Esophagus squamous epithelium (tissue), 5 donors: ENCODE measurements around the gene CEP20. TPM values are rescaled to one million over a fixed set of nuclear protein-coding genes. Genes with fewer than 3 reads are reported as not detected.
"Not testable (repeated sequence)": the region's sequence is repeated elsewhere in the genome, so short reads cannot be mapped to it uniquely, and the experiment has no call there.

Experiments
- DNase-seq: peaks from one replicate; lab custom pipeline; 2025; lab: John Stamatoyannopoulos, UW
- H3K27ac ChIP-seq, 4 donors: fragments of 200-600 bp; sonication (generic); one replicate each; pipeline ENCODE4 v1.5.1; 2016 to 2019; ENCODE audit warnings: mild to moderate bottlenecking in 1 of 4
- H3K27me3 ChIP-seq, 4 donors: fragments of 200-600 bp; sonication (generic); 1 replicate in 3 of 4; 2 replicates in 1 of 4; pipeline versions ENCODE4 v1.5.1 to v1.6.0; 2017 to 2021; ENCODE audit warnings: antibody characterized with exemption in 1 of 4
- H3K36me3 ChIP-seq, 3 donors: fragments of 200-600 bp; sonication (generic); one replicate each; pipeline ENCODE4 v1.5.1; 2016 to 2019
- H3K4me1 ChIP-seq, 3 donors: fragments of 200-600 bp; sonication (generic); one replicate each; pipeline ENCODE4 v1.5.1; 2017 to 2019
- H3K4me3 ChIP-seq, 4 donors: fragments of 200-600 bp; sonication (generic); 1 replicate in 3 of 4; 2 replicates in 1 of 4; pipeline ENCODE4 v1.5.1; 2016 to 2019; ENCODE audit warnings: mild to moderate bottlenecking in 2 of 4, moderate library complexity in 1 of 4
- H3K9me3 ChIP-seq, 3 donors: fragments of 200-600 bp; sonication (generic); one replicate each; pipeline ENCODE4 v1.5.1; 2016 to 2019
- CTCF ChIP-seq, 6 experiments: fragments of 450-650 bp in 4 of 6; fragments of 200-600 bp in 2 of 6; sonication (generic) in 2 of 6; IDR thresholded peaks; one replicate each; pipeline ENCODE4 v1.5.1; 2016 to 2019; ENCODE audit warnings: antibody characterized with exemption in 6 of 6, mild to moderate bottlenecking in 4 of 6, moderate library complexity in 4 of 6
- POLR2A ChIP-seq, 4 donors: fragments of 450-650 bp; IDR thresholded peaks; one replicate each; pipeline ENCODE4 v1.6.1; 2017; ENCODE audit warnings: antibody characterized with exemption in 4 of 4, mild to moderate bottlenecking in 4 of 4, moderate library complexity in 3 of 4
- WGBS, 2 donors: methylation state at CpG; one replicate each; pipeline ENCODE4 v1.1.5; 2018; 5-methylcytosine and 5-hydroxymethylcytosine counted together
- intact Hi-C: fragments of 100-400 bp; cut with DNase I; formaldehyde crosslinking; loops from one replicate; pipeline ENCODE4 v1.15.0; 2022
- total RNA-seq, 4 donors: library from RNA; depleted of rRNA; stranded (reverse); fragments of >200 nt; gene quantifications; one replicate each; pipeline ENCODE4 v1.1.0, GENCODE V29; 2016
- donor health status: DM: yes; HTN: yes; CAD: no.

The CEP20 gene
- total RNA-seq, 4 donors from 2014 or later = 36.1 to 74.3 (median 42.5) TPM

- DNase-seq = no peak
- peak overlapping the region; percentile 28 to 88 (median 76) for H3K27ac ChIP-seq
- H3K36me3 ChIP-seq = no peaks in the 10 kb centered on the region
- 47 to 53% methylated on average over 3 of the region's 3 CpGs for WGBS, 2 donors
- intact Hi-C loops = no loop called here
- TF ChIP-seq CTCF (IDR thresholded peaks at IDR 0.05) (no peak), POLR2A (IDR thresholded peaks at IDR 0.05) (no peak)
- no peaks in the 10 kb centered on the region for H3K9me3 ChIP-seq
- H3K4me1 ChIP-seq = peaks cover 12 to 22% (median 16%) of the 10 kb centered on the region in 3 donors
- H3K27me3 ChIP-seq = peaks cover 0 to 46% (median 5%) of the 10 kb centered on the region in 4 donors
- H3K4me3 ChIP-seq = peak overlapping the region; percentile 6 to 66 (median 38)
Measured at GRCh38 chr16:15854061-15854460, 34.3 kb downstream of the CEP20 start.

GRCh38 chr16:15853021-15853420, 35.4 kb downstream of the CEP20 start:
- H3K4me3 ChIP-seq = peak overlapping the region; percentile 0 to 66 (median 38)
- intact Hi-C loops = no loop called here
- no peak for DNase-seq
- WGBS, 2 donors = 66 to 67% methylated on average over 4 of the region's 4 CpGs
- H3K27ac ChIP-seq = peak overlapping the region; percentile 28 to 88 (median 76)
- H3K4me1 ChIP-seq = peaks cover 9 to 15% (median 11%) of the 10 kb centered on the region in 3 donors
- TF ChIP-seq POLR2A (IDR thresholded peaks at IDR 0.05) (no peak), CTCF (IDR thresholded peaks at IDR 0.05) (no peak)
- H3K36me3 ChIP-seq = no peaks in the 10 kb centered on the region
- H3K27me3 ChIP-seq = peaks cover 0 to 36% (median 5%) of the 10 kb centered on the region in 4 donors
- H3K9me3 ChIP-seq = no peaks in the 10 kb centered on the region

GRCh38 chr16:15850555-15850954, 37.8 kb downstream of the CEP20 start:
- intact Hi-C loops, DNase-seq, H3K36me3 ChIP-seq, H3K9me3 ChIP-seq, H3K4me1 ChIP-seq: not testable (repeated sequence)
- Histone ChIP-seq H3K4me3 (peak overlapping the region in 3 of 4 donors; percentile 36 to 66 (median 41)), H3K27ac (peak overlapping the region in 1 of 4 donors; percentile 23), H3K27me3 (peaks cover 0 to 11% (median 0%) of the 10 kb centered on the region in 4 donors)
- 74 to 95% methylated on average over 6 of the region's 6 CpGs for WGBS, 2 donors

GRCh38 chr16:15849209-15849981, 39.0 kb downstream of the CEP20 start:
- WGBS, 2 donors = 58 to 61% methylated on average over 9 to 12 of the region's 12 CpGs
- Histone ChIP-seq H3K4me3 (peak overlapping the region in 3 of 4 donors; percentile 36 to 66 (median 41)), H3K27ac (peak overlapping the region in 3 of 4 donors; percentile 6 to 55 (median 40)), H3K9me3 (no peaks in the 10 kb centered on the region), H3K27me3 (no peaks in the 10 kb centered on the region), H3K36me3 (no peaks in the 10 kb centered on the region), H3K4me1 (no peaks in the 10 kb centered on the region)
- intact Hi-C loops = no loop called here
- TF ChIP-seq CTCF (IDR thresholded peaks at IDR 0.05) (no peak), POLR2A (IDR thresholded peaks at IDR 0.05) (no peak)
- DNase-seq = no peak

GRCh38 chr16:15847611-15848175, 40.7 kb downstream of the CEP20 start:
- H3K27ac ChIP-seq = peak overlapping the region in 3 of 4 donors; percentile 11 to 55 (median 31)
- WGBS, 2 donors = 55 to 59% methylated on average over 9 of the region's 9 CpGs
- H3K9me3 ChIP-seq = no peaks in the 10 kb centered on the region
- intact Hi-C loops = no loop called here
- TF ChIP-seq CTCF (IDR thresholded peaks at IDR 0.05) = no peak
- no peak for TF ChIP-seq POLR2A (IDR thresholded peaks at IDR 0.05)
- no peaks in the 10 kb centered on the region for H3K27me3 ChIP-seq
- no peaks in the 10 kb centered on the region for H3K36me3 ChIP-seq
- DNase-seq = no peak
- peak overlapping the region in 1 of 4 donors; percentile 16 for H3K4me3 ChIP-seq
- no peaks in the 10 kb centered on the region for H3K4me1 ChIP-seq
